Urinary bladder (tissue), 4 donors: ENCODE data around the gene AMZ2. TPM values are rescaled to one million over a fixed set of nuclear protein-coding genes. Genes with fewer than 3 reads are reported as not detected.
"Not testable (repeated sequence)": the region's sequence is repeated elsewhere in the genome, so short reads cannot be mapped to it uniquely, and the experiment has no call there.

Experiments used
- DNase-seq: peaks from one replicate; pipeline ENCODE4 v3.0.0-alpha.2; 2015; ENCODE audit errors: extremely low spot score
- H3K27ac ChIP-seq: one replicate; pipeline ENCODE4 v1.5.1; 2013; ENCODE audit warnings: low read depth, mild to moderate bottlenecking, moderate library complexity
- H3K36me3 ChIP-seq: one replicate; pipeline ENCODE4 v1.6.1; 2013; ENCODE audit warnings: mild to moderate bottlenecking, moderate library complexity; ENCODE audit not compliant: insufficient read depth
- H3K4me1 ChIP-seq: one replicate; pipeline ENCODE4 v1.6.1; 2013; ENCODE audit warnings: mild to moderate bottlenecking, moderate library complexity; ENCODE audit not compliant: insufficient read depth
- H3K4me3 ChIP-seq: one replicate; pipeline ENCODE4 v1.5.1; 2013; ENCODE audit warnings: low read depth, low read length
- WGBS: extraction: QIAGEN DNeasy Blood & Tissue Kit; methylation state at CpG from one replicate; pipeline ENCODE4 v1.1.7; 2013; 5-methylcytosine and 5-hydroxymethylcytosine counted together
- polyA plus RNA-seq: library from polyadenylated mRNA; stranded (reverse); fragments of 200-250 nt; gene quantifications from one replicate; pipeline ENCODE4 v1.2.3, GENCODE V29; 2013
- total RNA-seq: library from RNA; depleted of rRNA; stranded (reverse); fragments of >200 nt; gene quantifications from one replicate; pipeline ENCODE4 v1.2.3, GENCODE V29; 2014
- donor health status: healthy with polysubstance abuse.
- donor health status: healthy.

Gene AMZ2
- total and polyA plus RNA-seq, 2 donors, result 45.8 to 54.1 TPM

DNA sequence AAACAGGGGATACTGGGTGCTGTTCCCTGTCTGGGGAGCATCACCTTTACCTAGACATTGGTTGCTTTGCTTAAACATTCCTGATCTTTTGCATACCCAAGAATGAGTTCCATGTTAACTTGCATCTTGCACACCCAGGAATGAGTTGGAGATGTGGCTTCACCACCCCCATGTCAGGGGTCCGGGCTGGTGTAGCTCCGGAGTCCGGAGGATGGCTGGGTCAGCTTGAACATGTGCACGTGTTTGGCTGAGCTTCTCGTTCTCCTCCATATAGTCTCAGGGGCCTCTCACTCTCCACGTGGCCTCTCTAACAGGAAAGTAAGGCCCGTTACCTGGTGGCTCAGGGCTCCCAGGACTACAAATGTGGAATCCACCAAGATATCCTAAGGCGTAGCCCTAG lies 18.2 kb upstream of the AMZ2 start:
- H3K36me3 ChIP-seq, result peaks cover 2% of the 10 kb centered on the region
- H3K4me1 ChIP-seq, result no peaks in the 10 kb centered on the region
- no peak for DNase-seq
- no peak overlapping the region for H3K27ac ChIP-seq
- H3K4me3 ChIP-seq, result no peak overlapping the region
- WGBS, result 88% methylated on average over 8 of the region's 8 CpGs

- H3K4me1 ChIP-seq, H3K27ac ChIP-seq, DNase-seq, H3K36me3 ChIP-seq, H3K4me3 ChIP-seq: not testable (repeated sequence)
- 95% methylated on average over 4 of the region's 4 CpGs for WGBS
These were observed 16.7 kb upstream of the AMZ2 start for GRCh38 chr17:68231131-68231530.

DNA sequence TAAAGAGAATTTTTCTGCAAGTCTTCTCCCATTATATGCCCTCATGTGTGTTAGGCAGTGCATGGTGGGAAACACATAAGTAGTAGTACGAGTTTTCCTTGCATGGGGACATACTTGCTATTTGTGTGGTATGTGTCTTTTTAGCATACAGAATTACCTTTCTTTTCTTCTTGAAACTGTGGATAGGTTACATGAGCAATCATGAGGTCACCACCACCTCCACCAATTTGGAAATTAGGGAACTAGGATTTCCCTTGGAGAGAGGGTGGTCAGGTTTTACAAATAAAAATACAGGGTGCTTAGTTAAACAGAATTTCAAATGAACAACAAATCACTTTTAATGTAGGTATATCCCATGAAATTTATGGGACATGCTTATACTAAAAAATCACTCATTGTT lies 16.3 kb upstream of the AMZ2 start:
- H3K27ac ChIP-seq, result no peak overlapping the region
- no peaks in the 10 kb centered on the region for H3K4me1 ChIP-seq
- WGBS, result no CpG with 5 or more reads among the region's 1 CpG
- peaks cover 2% of the 10 kb centered on the region for H3K36me3 ChIP-seq
- no peak for DNase-seq
- no peak overlapping the region for H3K4me3 ChIP-seq

GRCh38 chr17:68232741-68233140 lies 15.1 kb upstream of the AMZ2 start:
- not testable (repeated sequence) for H3K27ac ChIP-seq, H3K4me1 ChIP-seq, H3K4me3 ChIP-seq, DNase-seq, H3K36me3 ChIP-seq
- WGBS, result 66% methylated on average over 1 of the region's 1 CpG

- not testable (repeated sequence) for H3K27ac ChIP-seq, DNase-seq, H3K36me3 ChIP-seq, H3K4me1 ChIP-seq, H3K4me3 ChIP-seq
- 87% methylated on average over 12 of the region's 12 CpGs for WGBS
These were observed 13.0 kb upstream of the AMZ2 start for GRCh38 chr17:68234726-68235335.

DNA sequence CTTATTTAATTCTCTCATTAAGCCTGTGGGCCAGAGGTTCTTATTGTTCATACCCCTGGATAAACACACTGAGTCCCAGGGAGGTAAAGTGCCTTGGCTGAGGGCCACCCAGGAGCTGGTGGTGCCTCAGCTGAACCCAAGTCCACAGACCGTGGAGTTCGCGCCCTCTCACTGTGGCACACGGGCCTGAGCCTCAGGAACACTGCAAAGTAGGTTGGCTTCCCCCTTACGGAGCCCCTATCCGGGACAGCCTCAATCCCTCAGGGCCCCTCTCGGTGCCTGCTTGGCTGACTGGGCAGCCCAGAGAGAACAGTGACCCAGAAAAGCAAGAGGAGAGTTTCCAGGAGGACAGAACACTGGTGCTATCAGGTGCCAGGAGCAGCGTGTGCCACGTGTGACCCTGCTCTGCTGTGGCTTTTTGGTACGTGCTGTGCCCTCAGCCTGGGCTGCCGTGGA lies 12.5 kb upstream of the AMZ2 start:
- WGBS, result 70% methylated on average over 11 of the region's 11 CpGs
- H3K36me3 ChIP-seq, H3K4me1 ChIP-seq, H3K4me3 ChIP-seq, DNase-seq: not testable (repeated sequence)
- peak overlapping the region; percentile 78 for H3K27ac ChIP-seq

DNA sequence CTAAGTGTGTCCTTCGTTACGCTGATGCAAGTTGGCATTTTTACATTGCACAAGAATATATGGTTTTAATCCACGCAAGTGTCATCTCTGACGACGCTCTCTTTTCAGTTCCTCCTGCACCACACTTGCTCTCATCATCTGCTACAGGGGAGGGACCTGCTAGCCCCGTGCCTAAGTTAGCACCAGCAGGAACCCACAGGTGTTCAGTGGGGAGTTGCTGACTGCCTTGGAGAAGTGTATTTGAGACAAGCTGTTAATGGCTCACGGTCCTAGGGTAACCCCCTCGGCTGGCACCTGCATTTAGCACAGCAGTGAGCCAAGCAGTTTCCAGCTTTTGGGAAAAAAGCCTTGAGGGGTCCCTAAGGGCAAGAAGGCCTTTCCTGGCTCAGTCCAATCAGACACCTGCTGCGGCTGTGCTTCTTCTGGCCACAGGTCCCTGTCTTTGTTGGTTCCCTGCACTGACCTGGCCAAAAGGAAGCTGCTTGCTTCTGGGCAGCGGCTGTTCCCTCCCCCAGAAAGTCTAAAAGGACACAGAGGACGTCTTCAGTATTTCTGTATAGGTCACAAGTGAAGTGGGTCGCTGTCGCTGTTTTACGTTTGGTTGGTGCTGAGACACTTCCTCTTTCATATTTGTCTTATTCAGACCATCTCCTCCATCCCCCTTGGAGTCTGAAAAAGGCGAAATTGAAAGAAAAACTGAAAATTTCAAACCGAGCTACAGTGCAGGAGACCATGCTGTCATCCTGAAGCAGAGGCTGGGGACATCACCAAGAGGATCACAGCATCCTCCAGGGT lies 10.3 kb upstream of the AMZ2 start:
- H3K4me1 ChIP-seq, H3K36me3 ChIP-seq, DNase-seq, H3K4me3 ChIP-seq: not testable (repeated sequence)
- 72% methylated on average over 16 of the region's 16 CpGs for WGBS
- H3K27ac ChIP-seq, result peak overlapping the region; percentile 67

GRCh38 chr17:68238164-68238870 lies 9.5 kb upstream of the AMZ2 start:
- Histone ChIP-seq H3K36me3 (peaks cover 2% of the 10 kb centered on the region), H3K4me1 (no peaks in the 10 kb centered on the region), H3K4me3 (no peak overlapping the region), H3K27ac (peak overlapping the region; percentile 59)
- WGBS, result 37% methylated on average over 3 of the region's 3 CpGs
- no peak for DNase-seq

GRCh38 chr17:68238871-68239253 lies 9.0 kb upstream of the AMZ2 start:
- WGBS, result 66% methylated on average over 3 of the region's 3 CpGs
- Histone ChIP-seq H3K36me3 (peaks cover 2% of the 10 kb centered on the region), H3K4me3 (no peak overlapping the region), H3K4me1 (no peaks in the 10 kb centered on the region), H3K27ac (peak overlapping the region; percentile 58)
- DNase-seq, result no peak

DNA sequence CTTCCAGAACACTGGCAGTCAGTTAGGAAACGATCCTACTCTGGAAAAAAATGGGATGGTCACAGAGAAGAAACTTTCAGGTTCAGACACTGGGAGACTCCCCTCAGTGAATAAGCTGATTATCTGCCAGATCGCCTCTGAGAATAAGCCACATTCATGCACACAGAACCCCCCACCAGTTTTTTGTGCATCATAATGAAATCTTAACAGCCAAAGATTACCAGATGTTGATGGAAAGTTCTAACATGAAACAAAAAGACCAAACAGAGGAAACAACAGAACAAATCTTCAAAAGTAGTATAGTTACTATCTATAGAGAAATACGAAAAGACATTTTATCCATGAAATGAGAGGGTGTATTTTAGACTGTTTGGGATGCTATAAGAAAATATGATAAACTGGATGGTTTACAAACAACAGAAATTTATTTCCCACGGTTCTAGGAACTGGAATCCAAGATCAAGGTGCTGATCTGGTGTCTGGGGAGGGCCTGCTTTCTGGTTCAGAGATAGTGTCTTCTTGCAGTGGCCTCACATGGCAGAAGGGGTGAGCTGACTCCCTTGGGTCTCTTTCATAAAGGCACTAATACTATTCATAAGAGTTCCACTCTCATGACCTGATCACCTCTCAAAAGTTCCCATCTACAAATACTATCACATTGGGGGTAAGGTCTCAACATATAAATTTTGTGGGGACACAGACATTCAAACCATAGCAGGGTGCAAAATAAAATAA lies 8.0 kb upstream of the AMZ2 start:
- H3K4me1 ChIP-seq, result no peaks in the 10 kb centered on the region
- H3K4me3 ChIP-seq, result no peak overlapping the region
- no peak for DNase-seq
- no peaks in the 10 kb centered on the region for H3K36me3 ChIP-seq
- 81% methylated on average over 4 of the region's 4 CpGs for WGBS
- H3K27ac ChIP-seq, result peak overlapping the region; percentile 5

DNA sequence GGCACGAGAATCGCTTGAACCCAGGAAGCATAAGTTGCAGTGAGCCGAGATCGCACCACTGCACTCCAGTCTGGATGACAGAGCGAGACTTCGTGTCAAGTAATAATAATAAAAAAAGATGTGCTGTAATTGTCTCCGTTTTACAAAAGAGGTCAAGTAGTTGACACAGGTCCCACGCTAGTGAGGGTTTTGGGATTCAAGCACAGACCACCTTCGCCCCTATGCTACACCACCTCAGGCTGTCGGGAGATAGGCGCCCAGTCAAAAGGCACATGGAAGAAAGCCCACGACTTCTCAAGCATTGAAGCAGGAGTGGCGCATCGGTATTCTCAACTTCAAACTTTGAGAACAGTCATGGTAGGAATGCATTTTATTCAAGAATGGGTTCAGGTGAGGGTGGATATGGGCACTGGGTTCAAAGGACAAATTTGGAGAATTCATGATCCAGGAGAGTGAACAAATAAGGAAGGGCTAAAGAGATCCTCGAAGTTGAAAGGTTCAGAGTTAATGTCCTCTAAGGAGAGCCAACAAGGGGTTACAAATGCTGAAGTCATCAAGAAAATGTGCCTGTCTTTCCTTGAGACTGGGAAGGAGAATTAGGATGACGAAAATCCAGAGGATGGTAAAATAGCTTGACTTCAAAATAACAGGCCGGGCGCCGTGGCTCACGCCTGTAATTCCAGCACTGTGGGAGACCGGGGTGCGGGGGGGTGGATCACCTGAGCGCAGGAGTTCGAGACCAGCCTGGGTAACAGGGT lies 1.4 kb upstream of the AMZ2 start:
- Histone ChIP-seq H3K36me3 (no peaks in the 10 kb centered on the region), H3K4me3 (no peak overlapping the region), H3K4me1 (no peaks in the 10 kb centered on the region), H3K27ac (no peak overlapping the region)
- no peak for DNase-seq
- 91% methylated on average over 24 of the region's 24 CpGs for WGBS

- DNase-seq, result no peak
- Histone ChIP-seq H3K36me3 (no peaks in the 10 kb centered on the region), H3K27ac (peak overlapping the region; percentile 98), H3K4me1 (no peaks in the 10 kb centered on the region), H3K4me3 (peak overlapping the region; percentile 75)
- WGBS, result 2% methylated on average over 19 of the region's 19 CpGs
These were observed 469 bp downstream of the AMZ2 start for GRCh38 chr17:68248199-68248825.
